ENCODE results near the gene G6PC1.

- TF ChIP-seq CBFB (CRISPR knock-in tag; IDR thresholded peaks at IDR 0.05; ENCODE audit: low read depth) (no peak), ATF2 (CRISPR knock-in tag; IDR thresholded peaks at IDR 0.05; ENCODE audit: borderline replicate concordance, low read depth) (no peak), CTCF (IDR thresholded peaks at IDR 0.05) (no peak), RELA (CRISPR knock-in tag; IDR thresholded peaks at IDR 0.05; ENCODE audit: borderline replicate concordance) (no peak)
Measured at GRCh38 chr17:42866631-42867575, 33.7 kb upstream of the G6PC1 start.
